Suprapubic skin (tissue), 4 donors: ENCODE measurements around the gene DAP3. TPM values are rescaled to one million over a fixed set of nuclear protein-coding genes. Genes with fewer than 3 reads are reported as not detected.
"Not testable (repeated sequence)": the region's sequence is repeated elsewhere in the genome, so short reads cannot be mapped to it uniquely, and the experiment has no call there.

Experiments used
- DNase-seq, 2 donors: peaks; one replicate each; pipeline ENCODE4 v3.0.0-alpha.2; 2019; ENCODE audit warnings: low spot score in 2 of 2
- H3K27ac ChIP-seq: fragments of 200-600 bp; sonication (generic); one replicate; pipeline ENCODE4 v1.5.1; 2019
- H3K27me3 ChIP-seq: fragments of 200-600 bp; sonication (generic); one replicate; pipeline ENCODE4 v1.5.1; 2019
- H3K36me3 ChIP-seq: fragments of 200-600 bp; sonication (generic); one replicate; pipeline ENCODE4 v1.5.1; 2019
- H3K4me1 ChIP-seq: fragments of 200-600 bp; sonication (generic); one replicate; pipeline ENCODE4 v1.5.1; 2019
- H3K4me3 ChIP-seq: fragments of 200-600 bp; sonication (generic); one replicate; pipeline ENCODE4 v1.5.1; 2019; ENCODE audit warnings: mild to moderate bottlenecking
- H3K9me3 ChIP-seq: fragments of 200-600 bp; sonication (generic); one replicate; pipeline ENCODE4 v1.5.1; 2019
- CTCF ChIP-seq, 2 donors: fragments of 200-600 bp in 1 of 2; fragments of 450-650 bp in 1 of 2; sonication (generic) in 1 of 2; IDR thresholded peaks; one replicate each; pipeline ENCODE4 v1.5.1; 2016 to 2019; ENCODE audit warnings: antibody characterized with exemption in 2 of 2, mild to moderate bottlenecking in 1 of 2, moderate library complexity in 1 of 2
- EP300 ChIP-seq: sonication (generic); formaldehyde crosslinking; IDR thresholded peaks from one replicate; pipeline ENCODE4 v1.6.1; 2017; ENCODE audit warnings: antibody characterized with exemption
- POLR2A ChIP-seq, 2 donors: fragments of 450-650 bp; IDR thresholded peaks; one replicate each; pipeline ENCODE4 v1.6.1; 2017; ENCODE audit warnings: antibody characterized with exemption in 2 of 2, mild to moderate bottlenecking in 2 of 2, moderate library complexity in 2 of 2
- POLR2AphosphoS5 ChIP-seq, 3 donors: sonication (generic); formaldehyde crosslinking; IDR thresholded peaks; one replicate each; pipeline ENCODE4 v1.6.1; 2017; ENCODE audit warnings: antibody characterized with exemption in 3 of 3
- WGBS: methylation state at CpG from one replicate; pipeline ENCODE4 v1.1.5; 2018; 5-methylcytosine and 5-hydroxymethylcytosine counted together
- total RNA-seq, 4 donors: library from RNA; depleted of rRNA; stranded (reverse); fragments of >200 nt; gene quantifications; one replicate each; pipeline ENCODE4 v1.1.0, GENCODE V29; 2016

DAP3 gene
- total RNA-seq, 4 donors from 2014 or later: 151 to 249 (median 187) TPM

- peaks cover 89% of the 10 kb centered on the region for H3K36me3 ChIP-seq
- 97% methylated on average over 4 of the region's 4 CpGs for WGBS
These were observed 71.2 kb downstream of the DAP3 start for GRCh38 chr1:155759966-155760630.

GRCh38 chr1:155760751-155761475 is 72.0 kb downstream of the DAP3 start:
- Histone ChIP-seq H3K4me3 (no peak overlapping the region), H3K9me3 (no peaks in the 10 kb centered on the region), H3K36me3 (peaks cover 90% of the 10 kb centered on the region), H3K27ac (no peak overlapping the region), H3K4me1 (no peaks in the 10 kb centered on the region), H3K27me3 (no peaks in the 10 kb centered on the region)
- WGBS: 97% methylated on average over 2 of the region's 2 CpGs
- no peak for DNase-seq
- no peak for TF ChIP-seq CTCF (IDR thresholded peaks at IDR 0.05)
- TF ChIP-seq POLR2A (IDR thresholded peaks at IDR 0.05): no peak
- TF ChIP-seq EP300: no peak
- TF ChIP-seq POLR2AphosphoS5 (IDR thresholded peaks at IDR 0.05): no peak

More at GRCh38 chr1:155759966-155760630, 71.2 kb downstream of the DAP3 start:
- Histone ChIP-seq H3K4me1 (no peaks in the 10 kb centered on the region), H3K27ac (no peak overlapping the region), H3K27me3 (no peaks in the 10 kb centered on the region), H3K4me3 (no peak overlapping the region), H3K9me3 (no peaks in the 10 kb centered on the region)
- TF ChIP-seq POLR2AphosphoS5 (IDR thresholded peaks at IDR 0.05) (no peak), POLR2A (IDR thresholded peaks at IDR 0.05) (no peak), EP300 (no peak), CTCF (IDR thresholded peaks at IDR 0.05) (no peak)
- DNase-seq: no peak

- TF ChIP-seq POLR2AphosphoS5 (IDR thresholded peaks at IDR 0.05) (no peak), POLR2A (IDR thresholded peaks at IDR 0.05) (no peak), EP300 (no peak), CTCF (IDR thresholded peaks at IDR 0.05) (no peak)
- H3K4me3 ChIP-seq: no peak overlapping the region
- DNase-seq: no peak
- peaks cover 90% of the 10 kb centered on the region for H3K36me3 ChIP-seq
- 94% methylated on average over 11 of the region's 11 CpGs for WGBS
- H3K27ac ChIP-seq: no peak overlapping the region
- no peaks in the 10 kb centered on the region for H3K9me3 ChIP-seq
- no peaks in the 10 kb centered on the region for H3K4me1 ChIP-seq
- H3K27me3 ChIP-seq: no peaks in the 10 kb centered on the region
These were observed 73.0 kb downstream of the DAP3 start for GRCh38 chr1:155761736-155762405.

GRCh38 chr1:155763090-155763815 is 74.4 kb downstream of the DAP3 start:
- peaks cover 94% of the 10 kb centered on the region for H3K36me3 ChIP-seq
- 75% methylated on average over 6 of the region's 6 CpGs for WGBS
- not testable (repeated sequence) for H3K9me3 ChIP-seq, H3K27ac ChIP-seq, H3K4me3 ChIP-seq, H3K4me1 ChIP-seq, H3K27me3 ChIP-seq
- peak in 1 of 2 donors; percentile 69 for DNase-seq

- H3K27ac ChIP-seq, H3K9me3 ChIP-seq, H3K4me1 ChIP-seq, H3K27me3 ChIP-seq, DNase-seq, H3K4me3 ChIP-seq: not testable (repeated sequence)
- WGBS: 89% methylated on average over 7 of the region's 7 CpGs
- peaks cover 94% of the 10 kb centered on the region for H3K36me3 ChIP-seq
These were observed 75.1 kb downstream of the DAP3 start for GRCh38 chr1:155763989-155764388.

- H3K4me1 ChIP-seq, H3K27me3 ChIP-seq, H3K9me3 ChIP-seq, H3K4me3 ChIP-seq, DNase-seq, H3K27ac ChIP-seq: not testable (repeated sequence)
- H3K36me3 ChIP-seq: peaks cover 97% of the 10 kb centered on the region
- 90% methylated on average over 5 of the region's 5 CpGs for WGBS
These were observed 78.6 kb downstream of the DAP3 start for GRCh38 chr1:155767399-155767989.
